ENCODE results near the gene LIG1. TPM values are rescaled to one million over a fixed set of nuclear protein-coding genes. Genes with fewer than 3 reads are reported as not detected.
A peak's percentile ranks its signal among the peaks of the same experiment; 100 is the strongest.

The LIG1 gene
- total RNA-seq, 1 experiment from 2014 or later, result 115 TPM

DNA sequence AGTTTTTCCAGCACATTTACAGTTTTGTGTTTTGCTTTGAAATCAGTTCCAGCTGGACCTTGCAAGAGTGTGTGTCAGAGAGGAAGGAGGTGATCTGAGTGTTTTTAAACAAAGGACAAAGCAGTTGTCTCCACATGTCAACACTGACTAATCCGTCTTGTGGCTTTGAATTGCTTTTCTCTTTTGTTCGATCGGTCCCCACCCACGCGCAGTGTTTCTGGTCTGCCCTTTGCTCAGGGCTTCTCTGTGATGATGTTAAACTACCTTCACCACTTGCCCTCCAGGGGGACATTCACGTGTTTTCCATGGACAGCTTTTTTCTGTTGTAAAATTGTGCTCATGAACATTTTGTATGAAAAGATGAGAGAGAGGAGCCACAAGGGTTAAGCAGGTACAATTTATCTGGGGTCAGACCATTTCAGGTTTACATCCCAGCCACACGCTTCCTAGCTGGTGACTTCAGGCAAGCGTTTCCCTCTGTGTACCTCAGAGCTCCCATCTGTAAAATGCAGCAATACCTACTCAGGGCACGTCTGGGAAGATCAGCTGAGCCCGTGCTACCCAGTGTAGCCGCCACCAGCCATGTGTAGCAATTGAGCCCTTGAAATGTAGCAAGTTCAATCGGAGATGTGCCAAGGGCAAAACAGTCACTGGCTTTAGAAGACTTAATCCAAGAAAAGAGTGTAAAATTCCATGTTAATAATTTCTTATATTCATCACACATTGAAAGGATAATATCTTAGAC is 46.1 kb downstream of the LIG1 start:
- H3K27ac Mint-ChIP-seq, result peak overlapping the region in 2 of 3 experiments; percentile 42 to 92; a peak in 3 of 7 replicates
- no peak overlapping the region for H2BK15ac ChIP-seq (ENCODE audit: low read depth, low read length)
- no peaks in the 10 kb centered on the region for H3K23me2 ChIP-seq (ENCODE audit: insufficient read length, low read depth, low read length, poor library complexity, severe bottlenecking)
- H2AK5ac ChIP-seq (ENCODE audit: insufficient read length, low read length), result no peak overlapping the region
- H3K4me2 ChIP-seq (ENCODE audit: insufficient read depth, insufficient read length, low read length), result no peak overlapping the region
- H3K4me3 Mint-ChIP-seq, result no peak overlapping the region
- no peak for DNase-seq
- H3K27me3 Mint-ChIP-seq (ENCODE audit: low read depth), result no peaks in the 10 kb centered on the region
- no peak overlapping the region for H4K5ac ChIP-seq (ENCODE audit: insufficient read length, low read depth, low read length)
- TF ChIP-seq, protein P1, sequence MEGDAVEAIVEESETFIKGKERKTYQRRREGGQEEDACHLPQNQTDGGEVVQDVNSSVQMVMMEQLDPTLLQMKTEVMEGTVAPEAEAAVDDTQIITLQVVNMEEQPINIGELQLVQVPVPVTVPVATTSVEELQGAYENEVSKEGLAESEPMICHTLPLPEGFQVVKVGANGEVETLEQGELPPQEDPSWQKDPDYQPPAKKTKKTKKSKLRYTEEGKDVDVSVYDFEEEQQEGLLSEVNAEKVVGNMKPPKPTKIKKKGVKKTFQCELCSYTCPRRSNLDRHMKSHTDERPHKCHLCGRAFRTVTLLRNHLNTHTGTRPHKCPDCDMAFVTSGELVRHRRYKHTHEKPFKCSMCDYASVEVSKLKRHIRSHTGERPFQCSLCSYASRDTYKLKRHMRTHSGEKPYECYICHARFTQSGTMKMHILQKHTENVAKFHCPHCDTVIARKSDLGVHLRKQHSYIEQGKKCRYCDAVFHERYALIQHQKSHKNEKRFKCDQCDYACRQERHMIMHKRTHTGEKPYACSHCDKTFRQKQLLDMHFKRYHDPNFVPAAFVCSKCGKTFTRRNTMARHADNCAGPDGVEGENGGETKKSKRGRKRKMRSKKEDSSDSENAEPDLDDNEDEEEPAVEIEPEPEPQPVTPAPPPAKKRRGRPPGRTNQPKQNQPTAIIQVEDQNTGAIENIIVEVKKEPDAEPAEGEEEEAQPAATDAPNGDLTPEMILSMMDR (conservative IDR thresholded peaks at IDR 0.05), result peak; percentile 39; the same call in 2 of the 3 replicates
- H3K4ac ChIP-seq (ENCODE audit: low read depth, low read length), result no peak overlapping the region
- H3K27me3 ChIP-seq (ENCODE audit: insufficient read depth, low read length), result no peaks in the 10 kb centered on the region
- H3T11ph ChIP-seq (ENCODE audit: low read length), result no peak overlapping the region
- no peaks in the 10 kb centered on the region for H3K79me2 ChIP-seq (ENCODE audit: insufficient read depth, low read length)
- no peak overlapping the region for H3K56ac ChIP-seq (ENCODE audit: insufficient read length, low read depth, low read length)
- no peak overlapping the region for H4K8ac ChIP-seq (replicated peaks; ENCODE audit: insufficient read length, low read depth, low read length)
- H3K9me3 Mint-ChIP-seq, result no peaks in the 10 kb centered on the region
- no peaks in the 10 kb centered on the region for H3K4me1 ChIP-seq (ENCODE audit: insufficient read depth, low read length)
- H3K27ac ChIP-seq (ENCODE audit: insufficient read length, low read depth, low read length), result no peak overlapping the region
- H4K20me1 ChIP-seq (ENCODE audit: control insufficient read depth, insufficient read depth, insufficient read length), result no peaks in the 10 kb centered on the region
- no peak overlapping the region for H2BK20ac ChIP-seq (ENCODE audit: low read depth, low read length, poor library complexity, severe bottlenecking)
- WGBS (ENCODE audit: extremely low coverage, insufficient read length, low lambda C conversion rate), result no CpG with 5 or more reads among the region's 12 CpGs
- no peaks in the 10 kb centered on the region for H3K79me1 ChIP-seq (ENCODE audit: insufficient read depth, low read depth, low read length, poor library complexity, severe bottlenecking)
- H3K9me3 ChIP-seq (ENCODE audit: control insufficient read depth, low read depth, low read length), result no peaks in the 10 kb centered on the region
- no peak overlapping the region for H2AFZ ChIP-seq (ENCODE audit: low read length)
- H3K23ac ChIP-seq (ENCODE audit: insufficient read length, low read depth, low read length), result no peak overlapping the region
- H3K14ac ChIP-seq (ENCODE audit: insufficient read depth, low read length), result no peak overlapping the region
- H3K9ac ChIP-seq (ENCODE audit: extremely low read depth, insufficient read length, low read length), result no peak overlapping the region
- H2BK5ac ChIP-seq (ENCODE audit: insufficient read length, low read length), result no peak overlapping the region
- H4K91ac ChIP-seq (ENCODE audit: insufficient read length, low read depth, low read length), result no peak overlapping the region
- no peak overlapping the region for H2BK120ac ChIP-seq (ENCODE audit: low read depth, low read length, poor library complexity, severe bottlenecking)
- no peak overlapping the region for H2BK12ac ChIP-seq (ENCODE audit: insufficient read length, low read depth, low read length)
- peaks cover 56 to 89% (median 83%) of the 10 kb centered on the region in 3 experiments for H3K36me3 Mint-ChIP-seq (ENCODE audit: insufficient read depth in 1 of 3, low read depth in 3 of 3)
- H3K18ac ChIP-seq (ENCODE audit: insufficient read length, low read depth, low read length), result no peak overlapping the region
- H3K4me1 Mint-ChIP-seq, result peaks cover 8 to 11% of the 10 kb centered on the region in 2 experiments

All from H9 (cell line).